ENCODE measurements around the gene NOL3. TPM values are rescaled to one million over a fixed set of nuclear protein-coding genes. Genes with fewer than 3 reads are reported as not detected.

NOL3 gene
- total and polyA plus RNA-seq, 9 of the 15 experiments (the other 6 are each of a cell fraction or from before 2014, with no cell fraction given): 0.45 to 14.0 (median 5.4) TPM

GRCh38 chr16:67184453-67184994 lies 14.2 kb downstream of the NOL3 start:
- peak; percentile 2 for TF ChIP-seq FIP1L1 (IDR thresholded peaks at IDR 0.05; ENCODE audit: low read depth, low read length, poor library complexity, severe bottlenecking)
- no peak for TF ChIP-seq PURB (CRISPR knock-in tag; IDR thresholded peaks at IDR 0.05; ENCODE audit: low read depth)
- no peaks in the 10 kb centered on the region for H3K27me3 ChIP-seq (ENCODE audit: control insufficient read depth in 2 of 2, insufficient read depth in 2 of 2, low read length in 2 of 2)
- in situ Hi-C loops (cut with MboI): no loop called here
- H3K9ac ChIP-seq (ENCODE audit: insufficient read depth in 1 of 2, low read depth in 2 of 2, low read length in 2 of 2): peak overlapping the region in 1 of 2 experiments; percentile 97; a peak in 2 of 4 replicates
- no peaks in the 10 kb centered on the region for H3K36me3 ChIP-seq (ENCODE audit: control insufficient read depth, insufficient read depth, low read length)
- no peak for FAIRE-seq
- peak overlapping the region; percentile 99; the same call in 1 of the 2 replicates for H3K4me2 ChIP-seq (ENCODE audit: insufficient read depth, low read length)
- ChIA-PET CTCF (ENCODE audit: low intra/inter-chr PET ratio) (interaction anchor here (0.6 to 1.4 kb wide), 4 partner anchors 29 to 207 kb away, joined by 3 to 5 read pairs (median 4); partner anchors contain the start of gene FHOD1), POLR2A (interaction anchor here (0.5 to 1.3 kb wide), 5 partner anchors 8 to 218 kb away, joined by 3 to 4 read pairs (median 3); no protein-coding TSS in a partner anchor)
- 50% methylated on average over 39 of the region's 59 CpGs for WGBS (ENCODE audit: insufficient coverage, low coverage, missing lambda C conversion rate)
- H3K79me2 ChIP-seq (ENCODE audit: control insufficient read depth, insufficient read depth, low read length): peaks cover 14% of the 10 kb centered on the region
- H4K20me1 ChIP-seq (replicated peaks; ENCODE audit: control insufficient read depth, insufficient read depth, low read length): peaks cover 11% of the 10 kb centered on the region
- peak overlapping the region; percentile 91 for H2AFZ ChIP-seq (ENCODE audit: low read depth, low read length)
- intact Hi-C loops (cut with micrococcal nuclease): loop anchor here (10.0 kb wide), 2 partner anchors 170 to 230 kb away; no protein-coding TSS in a partner anchor
- no peaks in the 10 kb centered on the region for H3K9me1 ChIP-seq (ENCODE audit: control insufficient read depth, insufficient read depth, low read length)
- DNase-seq (ENCODE audit: extremely low read depth in 1 of 4, low spot score in 3 of 4): no peak
- H3K4me1 ChIP-seq (replicated peaks in 1 of 2; ENCODE audit: control insufficient read depth in 2 of 2, insufficient read depth in 2 of 2, low read length in 2 of 2): peaks cover 13 to 47% of the 10 kb centered on the region in 2 experiments
- no peak overlapping the region for H3K27ac ChIP-seq (ENCODE audit: extremely low read depth, low read depth, low read length)
- no peaks in the 10 kb centered on the region for H3K9me3 ChIP-seq (replicated peaks; ENCODE audit: control insufficient read depth, insufficient read depth, low read depth, low read length)
- no peak for ATAC-seq
- peak overlapping the region; percentile 61 for H3K4me3 ChIP-seq
- no TSS peak for BruUV-seq (replicated peaks)

DNA sequence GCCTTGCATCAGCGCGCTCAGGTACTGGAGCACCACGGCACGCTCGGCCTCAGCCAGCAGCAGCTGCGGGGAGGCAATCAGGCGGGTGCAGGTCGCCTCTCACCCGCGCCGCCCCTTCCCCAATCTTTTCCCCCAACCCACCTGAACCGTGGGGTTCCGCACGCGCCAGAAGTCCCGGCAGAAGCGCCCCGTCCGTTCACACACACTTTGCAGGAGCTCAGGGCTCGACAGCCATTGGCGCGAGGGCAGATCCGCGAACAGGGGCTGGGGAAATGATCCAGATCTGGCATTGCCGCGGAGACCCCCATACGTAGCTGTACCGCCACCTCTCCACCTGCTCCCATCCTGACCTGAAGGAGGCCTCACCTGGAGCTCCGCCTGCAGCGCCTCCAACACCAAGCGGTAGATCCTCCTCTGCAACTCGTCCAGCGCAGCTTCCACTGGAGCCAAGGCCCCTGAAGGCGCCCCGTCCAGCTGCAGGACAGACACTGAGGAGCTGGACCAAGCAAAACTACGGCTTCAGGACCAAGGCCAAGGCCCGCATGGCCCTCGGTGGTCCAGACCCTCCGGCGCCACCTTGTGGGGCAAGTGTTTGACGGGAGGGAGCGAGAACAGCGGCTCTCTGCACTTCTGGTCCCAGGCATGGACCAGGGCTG lies 14.8 kb downstream of the NOL3 start:
- Histone ChIP-seq H4K20me1 (replicated peaks; ENCODE audit: control insufficient read depth, insufficient read depth, low read length) (peaks cover 11% of the 10 kb centered on the region), H3K4me1 (replicated peaks in 1 of 2; ENCODE audit: control insufficient read depth in 2 of 2, insufficient read depth in 2 of 2, low read length in 2 of 2) (peaks cover 19 to 47% of the 10 kb centered on the region in 2 experiments), H3K36me3 (ENCODE audit: control insufficient read depth, insufficient read depth, low read length) (no peaks in the 10 kb centered on the region), H3K79me2 (ENCODE audit: control insufficient read depth, insufficient read depth, low read length) (peaks cover 14% of the 10 kb centered on the region), H3K9ac (ENCODE audit: insufficient read depth in 1 of 2, low read depth in 2 of 2, low read length in 2 of 2) (no peak overlapping the region), H3K27me3 (ENCODE audit: control insufficient read depth in 2 of 2, insufficient read depth in 2 of 2, low read length in 2 of 2) (no peaks in the 10 kb centered on the region), H3K9me3 (replicated peaks; ENCODE audit: control insufficient read depth, insufficient read depth, low read depth, low read length) (no peaks in the 10 kb centered on the region), H2AFZ (ENCODE audit: low read depth, low read length) (no peak overlapping the region), H3K9me1 (ENCODE audit: control insufficient read depth, insufficient read depth, low read length) (no peaks in the 10 kb centered on the region), H3K4me2 (ENCODE audit: insufficient read depth, low read length) (no peak overlapping the region; the same call in 1 of the 2 replicates), H3K4me3 (no peak overlapping the region), H3K27ac (ENCODE audit: extremely low read depth, low read depth, low read length) (no peak overlapping the region)
- ATAC-seq (peak; percentile 82), FAIRE-seq (peak; percentile 95), DNase-seq (ENCODE audit: extremely low read depth in 1 of 4, low spot score in 3 of 4) (peak; percentile 65 to 94 (median 74))
- BruUV-seq (replicated peaks): no TSS peak
- CTCF ChIA-PET (ENCODE audit: low intra/inter-chr PET ratio): interaction anchor here (0.6 to 1.4 kb wide), 6 partner anchors 26 to 206 kb away, joined by 3 to 7 read pairs (median 4); partner anchors contain the start of gene FHOD1
- POLR2A ChIA-PET: interaction anchor here (0.5 to 1.3 kb wide), 6 partner anchors 9 to 276 kb away, joined by 3 to 4 read pairs (median 3); no protein-coding TSS in a partner anchor
- intact Hi-C loops (cut with micrococcal nuclease): loop anchor here (10.0 kb wide), 2 partner anchors 170 to 230 kb away; no protein-coding TSS in a partner anchor
- 44% methylated on average over 36 of the region's 43 CpGs for WGBS (ENCODE audit: insufficient coverage, low coverage, missing lambda C conversion rate)
- in situ Hi-C loops (cut with MboI): no loop called here
- TF ChIP-seq NFATC3 (IDR thresholded peaks at IDR 0.05): no peak
- TF ChIP-seq, protein P1, sequence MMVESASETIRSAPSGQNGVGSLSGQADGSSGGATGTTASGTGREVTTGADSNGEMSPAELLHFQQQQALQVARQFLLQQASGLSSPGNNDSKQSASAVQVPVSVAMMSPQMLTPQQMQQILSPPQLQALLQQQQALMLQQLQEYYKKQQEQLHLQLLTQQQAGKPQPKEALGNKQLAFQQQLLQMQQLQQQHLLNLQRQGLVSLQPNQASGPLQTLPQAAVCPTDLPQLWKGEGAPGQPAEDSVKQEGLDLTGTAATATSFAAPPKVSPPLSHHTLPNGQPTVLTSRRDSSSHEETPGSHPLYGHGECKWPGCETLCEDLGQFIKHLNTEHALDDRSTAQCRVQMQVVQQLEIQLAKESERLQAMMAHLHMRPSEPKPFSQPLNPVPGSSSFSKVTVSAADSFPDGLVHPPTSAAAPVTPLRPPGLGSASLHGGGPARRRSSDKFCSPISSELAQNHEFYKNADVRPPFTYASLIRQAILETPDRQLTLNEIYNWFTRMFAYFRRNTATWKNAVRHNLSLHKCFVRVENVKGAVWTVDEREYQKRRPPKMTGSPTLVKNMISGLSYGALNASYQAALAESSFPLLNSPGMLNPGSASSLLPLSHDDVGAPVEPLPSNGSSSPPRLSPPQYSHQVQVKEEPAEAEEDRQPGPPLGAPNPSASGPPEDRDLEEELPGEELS (CRISPR knock-in tag; IDR thresholded peaks at IDR 0.05; ENCODE audit: borderline replicate concordance): peak; percentile 71; the same call in 1 of the 2 replicates
- no peak for TF ChIP-seq RFX5 (IDR thresholded peaks at IDR 0.05; ENCODE audit: low read depth, low read length)
- TF ChIP-seq SRSF9 (IDR thresholded peaks at IDR 0.05; ENCODE audit: borderline replicate concordance, low read depth, low read length): no peak
- TF ChIP-seq KDM5B (IDR thresholded peaks at IDR 0.05; ENCODE audit: insufficient replicate concordance, low read depth, low read length): no peak
- no peak for TF ChIP-seq GTF2A2 (tag; IDR thresholded peaks at IDR 0.05)
- TF ChIP-seq PHTF2 (CRISPR knock-in tag; IDR thresholded peaks at IDR 0.05): no peak
- TF ChIP-seq ASH1L (IDR thresholded peaks at IDR 0.05; ENCODE audit: borderline replicate concordance, low read depth, partially characterized antibody): no peak
- TF ChIP-seq CCNT2 (IDR thresholded peaks at IDR 0.05; ENCODE audit: borderline replicate concordance, extremely low read depth, insufficient read length, low read depth, low read length): no peak
